ENCODE results near the gene NANOS1. TPM values are rescaled to one million over a fixed set of nuclear protein-coding genes. Genes with fewer than 3 reads are reported as not detected.

The NANOS1 gene
- total RNA-seq, 1 donor from 2014 or later = not detected

- Histone ChIP-seq H3K4me3 (no peak overlapping the region), H3K27me3 (no peaks in the 10 kb centered on the region), H3K36me3 (peaks cover 10 to 91% of the 10 kb centered on the region in 2 donors), H3K27ac (no peak overlapping the region), H3K4me1 (peaks cover 5% of the 10 kb centered on the region), H3K9me3 (no peaks in the 10 kb centered on the region)
- no peak for DNase-seq (ENCODE audit: extremely low spot score in 2 of 2)
- intact Hi-C loops (cut with DNase I) = no loop called here
- TF ChIP-seq CTCF (IDR thresholded peaks at IDR 0.05) (no peak), POLR2AphosphoS5 (IDR thresholded peaks at IDR 0.05; ENCODE audit: insufficient read depth in 1 of 2, low read depth in 1 of 2) (no peak), POLR2A (IDR thresholded peaks at IDR 0.05) (no peak)
Measured at GRCh38 chr10:119061926-119062325, 32.4 kb downstream of the NANOS1 start.

- no peaks in the 10 kb centered on the region for H3K9me3 ChIP-seq
- no peak for TF ChIP-seq POLR2AphosphoS5 (IDR thresholded peaks at IDR 0.05; ENCODE audit: insufficient read depth in 1 of 2, low read depth in 1 of 2)
- TF ChIP-seq POLR2A (IDR thresholded peaks at IDR 0.05) = no peak
- TF ChIP-seq CTCF (IDR thresholded peaks at IDR 0.05) = no peak
- DNase-seq (ENCODE audit: extremely low spot score in 2 of 2) = no peak
- H3K27me3 ChIP-seq = no peaks in the 10 kb centered on the region
- H3K27ac ChIP-seq = no peak overlapping the region
- H3K4me1 ChIP-seq = no peaks in the 10 kb centered on the region
- H3K4me3 ChIP-seq = no peak overlapping the region
- intact Hi-C loops (cut with DNase I) = no loop called here
- peaks cover 0 to 67% of the 10 kb centered on the region in 2 donors for H3K36me3 ChIP-seq
Measured at GRCh38 chr10:119070395-119071165, 41.1 kb downstream of the NANOS1 start.

GRCh38 chr10:119073584-119073983 lies 44.1 kb downstream of the NANOS1 start:
- Histone ChIP-seq H3K27me3 (no peaks in the 10 kb centered on the region), H3K27ac (no peak overlapping the region), H3K9me3 (no peaks in the 10 kb centered on the region), H3K4me1 (peaks cover 20% of the 10 kb centered on the region), H3K36me3 (peaks cover 0 to 40% of the 10 kb centered on the region in 2 donors), H3K4me3 (no peak overlapping the region)
- TF ChIP-seq POLR2AphosphoS5 (IDR thresholded peaks at IDR 0.05; ENCODE audit: insufficient read depth in 1 of 2, low read depth in 1 of 2) (no peak), POLR2A (IDR thresholded peaks at IDR 0.05) (no peak), CTCF (IDR thresholded peaks at IDR 0.05) (no peak)
- no peak for DNase-seq (ENCODE audit: extremely low spot score in 2 of 2)
- intact Hi-C loops (cut with DNase I) = no loop called here

- no peak for DNase-seq (ENCODE audit: extremely low spot score in 2 of 2)
- Histone ChIP-seq H3K4me1 (peaks cover 38% of the 10 kb centered on the region), H3K4me3 (peak overlapping the region; percentile 78 to 94), H3K27ac (peak overlapping the region; percentile 89), H3K9me3 (no peaks in the 10 kb centered on the region), H3K27me3 (no peaks in the 10 kb centered on the region), H3K36me3 (no peaks in the 10 kb centered on the region)
- intact Hi-C loops (cut with DNase I) = no loop called here
- TF ChIP-seq POLR2A (IDR thresholded peaks at IDR 0.05) = no peak
- TF ChIP-seq CTCF (IDR thresholded peaks at IDR 0.05) = no peak
- TF ChIP-seq POLR2AphosphoS5 (IDR thresholded peaks at IDR 0.05; ENCODE audit: insufficient read depth in 1 of 2, low read depth in 1 of 2) = no peak
Measured at GRCh38 chr10:119078422-119079179, 49.1 kb downstream of the NANOS1 start.
